ENCODE measurements around the gene TNS3. TPM values are rescaled to one million over a fixed set of nuclear protein-coding genes. Genes with fewer than 3 reads are reported as not detected.

Gene TNS3
- total and polyA plus RNA-seq, 2 donors (not counting 1 experiment from before 2014, with no cell fraction given) = 11.4 to 77.5 TPM

DNA sequence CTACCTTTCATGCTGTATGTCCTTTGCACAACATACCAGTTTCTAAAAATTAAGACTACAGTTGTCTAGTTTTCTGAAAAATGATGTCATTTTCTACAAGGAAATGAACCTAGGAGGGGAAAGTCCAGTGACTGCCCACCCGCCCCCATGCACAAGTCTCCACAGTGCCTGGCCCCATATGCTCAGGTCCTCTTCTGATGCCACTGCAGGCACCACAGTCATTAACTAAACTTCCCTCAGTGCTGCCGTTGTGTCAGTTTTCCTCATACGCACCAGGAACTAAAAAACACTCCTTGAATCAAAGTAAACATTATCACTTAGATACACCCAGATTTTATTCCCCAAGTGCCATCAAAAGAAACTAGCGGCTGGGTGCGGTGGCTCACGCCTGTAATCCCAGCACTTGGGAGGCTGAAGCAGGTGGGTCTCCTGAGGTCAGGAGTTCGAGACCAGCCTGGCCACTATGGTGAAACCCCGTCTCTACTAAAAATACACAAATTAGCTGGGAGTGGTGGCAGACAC lies 6.9 kb upstream of the TNS3 start:
- H3K27ac ChIP-seq (ENCODE audit: low read length in 2 of 2) = no peak overlapping the region
- peaks cover 0 to 4% (median 0%) of the 10 kb centered on the region in 3 donors for H3K9me3 ChIP-seq (ENCODE audit: control extremely low read depth in 1 of 3, control insufficient read depth in 2 of 3, insufficient read depth in 1 of 3, low read length in 2 of 3)
- Mint-ChIP-seq H3K4me1 (peaks cover 27% of the 10 kb centered on the region), H3K4me3 (no peak overlapping the region), H3K27me3 (no peaks in the 10 kb centered on the region), H3K9me3 (ENCODE audit: insufficient read depth) (peaks cover 4% of the 10 kb centered on the region), H3K27ac (no peak overlapping the region)
- 87% methylated on average over 7 of the region's 8 CpGs for WGBS (ENCODE audit: insufficient coverage)
- H3K4me3 ChIP-seq (ENCODE audit: control extremely low read depth in 1 of 5, extremely low read depth in 1 of 5, insufficient read depth in 1 of 5, low read depth in 2 of 5, low read length in 4 of 5) = no peak overlapping the region
- peaks cover 6% of the 10 kb centered on the region for H3K79me2 ChIP-seq (ENCODE audit: control insufficient read depth, insufficient read depth, low read length)
- ATAC-seq (ENCODE audit: low read depth) (no peak), DNase-seq (no peak)
- POLR2A ChIA-PET = interaction anchor here (0.6 to 0.7 kb wide), 2 partner anchors 13 to 155 kb away, joined by 3 to 10 read pairs; no protein-coding TSS in a partner anchor
- no peak overlapping the region for H3K4me2 ChIP-seq (replicated peaks; ENCODE audit: low read depth, low read length, poor library complexity, severe bottlenecking)
- H2AFZ ChIP-seq (ENCODE audit: insufficient read depth, low read depth, low read length, poor library complexity, severe bottlenecking) = no peak overlapping the region
- H3K4me1 ChIP-seq (ENCODE audit: control insufficient read depth in 2 of 2, insufficient read depth in 2 of 2, low read length in 2 of 2) = peaks cover 5 to 10% of the 10 kb centered on the region in 2 donors
- TF ChIP-seq EZH2 (IDR thresholded peaks at IDR 0.05; ENCODE audit: borderline replicate concordance, insufficient read depth, low read depth, low read length, poor library complexity, severe bottlenecking) = no peak
- H3K36me3 ChIP-seq (replicated peaks in 1 of 2; ENCODE audit: control extremely low read depth in 1 of 2, control insufficient read depth in 1 of 2, extremely low read depth in 1 of 2, insufficient read depth in 2 of 2, low read length in 1 of 2) = no peaks in the 10 kb centered on the region
- H3K27me3 ChIP-seq (replicated peaks in 1 of 4; ENCODE audit: control extremely low read depth in 1 of 4, control insufficient read depth in 3 of 4, insufficient read depth in 4 of 4, low read length in 3 of 4) = no peaks in the 10 kb centered on the region
- intact Hi-C loops (cut with micrococcal nuclease) = no loop called here
- no peaks in the 10 kb centered on the region for H4K20me1 ChIP-seq (ENCODE audit: control insufficient read depth, insufficient read depth, low read length, poor library complexity, severe bottlenecking)
- CTCF ChIA-PET = no interaction called here
- H3K9ac ChIP-seq (ENCODE audit: low read length) = no peak overlapping the region

DNA sequence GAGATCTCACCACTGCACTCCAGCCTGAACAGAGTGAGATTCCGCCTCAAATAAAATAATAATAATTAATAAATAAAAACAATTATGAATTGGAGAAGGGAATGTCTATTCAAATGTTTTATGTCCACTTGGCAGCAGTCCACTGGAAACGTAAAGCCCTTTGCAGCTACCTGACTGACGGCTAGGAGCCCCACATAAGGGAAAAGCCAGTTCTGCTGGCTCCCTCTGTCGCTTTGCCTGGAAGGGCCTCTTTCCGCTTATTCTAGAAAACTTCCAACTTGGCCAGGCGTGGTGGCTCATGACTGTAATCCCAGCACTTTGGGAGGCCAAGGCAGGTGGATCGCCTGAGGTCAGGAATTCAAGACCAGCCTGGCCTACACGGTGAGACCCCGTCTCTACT lies 6.1 kb upstream of the TNS3 start:
- Histone ChIP-seq H3K4me1 (ENCODE audit: control insufficient read depth in 2 of 2, insufficient read depth in 2 of 2, low read length in 2 of 2) (peaks cover 5 to 12% of the 10 kb centered on the region in 2 donors), H3K27ac (ENCODE audit: low read length in 2 of 2) (no peak overlapping the region), H4K20me1 (ENCODE audit: control insufficient read depth, insufficient read depth, low read length, poor library complexity, severe bottlenecking) (no peaks in the 10 kb centered on the region), H3K36me3 (replicated peaks in 1 of 2; ENCODE audit: control extremely low read depth in 1 of 2, control insufficient read depth in 1 of 2, extremely low read depth in 1 of 2, insufficient read depth in 2 of 2, low read length in 1 of 2) (no peaks in the 10 kb centered on the region), H3K27me3 (replicated peaks in 1 of 4; ENCODE audit: control extremely low read depth in 1 of 4, control insufficient read depth in 3 of 4, insufficient read depth in 4 of 4, low read length in 3 of 4) (peaks cover 0 to 1% (median 0%) of the 10 kb centered on the region in 4 experiments), H3K9ac (ENCODE audit: low read length) (no peak overlapping the region), H3K4me3 (ENCODE audit: control extremely low read depth in 1 of 5, extremely low read depth in 1 of 5, insufficient read depth in 1 of 5, low read depth in 2 of 5, low read length in 4 of 5) (no peak overlapping the region), H3K4me2 (replicated peaks; ENCODE audit: low read depth, low read length, poor library complexity, severe bottlenecking) (no peak overlapping the region), H2AFZ (ENCODE audit: insufficient read depth, low read depth, low read length, poor library complexity, severe bottlenecking) (no peak overlapping the region), H3K79me2 (ENCODE audit: control insufficient read depth, insufficient read depth, low read length) (peaks cover 14% of the 10 kb centered on the region), H3K9me3 (ENCODE audit: control extremely low read depth in 1 of 3, control insufficient read depth in 2 of 3, insufficient read depth in 1 of 3, low read length in 2 of 3) (peaks cover 0 to 4% (median 0%) of the 10 kb centered on the region in 3 donors)
- WGBS (ENCODE audit: insufficient coverage) = 95% methylated on average over 5 of the region's 9 CpGs
- no peak for TF ChIP-seq EZH2 (IDR thresholded peaks at IDR 0.05; ENCODE audit: borderline replicate concordance, insufficient read depth, low read depth, low read length, poor library complexity, severe bottlenecking)
- TF ChIP-seq, protein P1, sequence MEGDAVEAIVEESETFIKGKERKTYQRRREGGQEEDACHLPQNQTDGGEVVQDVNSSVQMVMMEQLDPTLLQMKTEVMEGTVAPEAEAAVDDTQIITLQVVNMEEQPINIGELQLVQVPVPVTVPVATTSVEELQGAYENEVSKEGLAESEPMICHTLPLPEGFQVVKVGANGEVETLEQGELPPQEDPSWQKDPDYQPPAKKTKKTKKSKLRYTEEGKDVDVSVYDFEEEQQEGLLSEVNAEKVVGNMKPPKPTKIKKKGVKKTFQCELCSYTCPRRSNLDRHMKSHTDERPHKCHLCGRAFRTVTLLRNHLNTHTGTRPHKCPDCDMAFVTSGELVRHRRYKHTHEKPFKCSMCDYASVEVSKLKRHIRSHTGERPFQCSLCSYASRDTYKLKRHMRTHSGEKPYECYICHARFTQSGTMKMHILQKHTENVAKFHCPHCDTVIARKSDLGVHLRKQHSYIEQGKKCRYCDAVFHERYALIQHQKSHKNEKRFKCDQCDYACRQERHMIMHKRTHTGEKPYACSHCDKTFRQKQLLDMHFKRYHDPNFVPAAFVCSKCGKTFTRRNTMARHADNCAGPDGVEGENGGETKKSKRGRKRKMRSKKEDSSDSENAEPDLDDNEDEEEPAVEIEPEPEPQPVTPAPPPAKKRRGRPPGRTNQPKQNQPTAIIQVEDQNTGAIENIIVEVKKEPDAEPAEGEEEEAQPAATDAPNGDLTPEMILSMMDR (IDR thresholded peaks at IDR 0.05) = no peak
- ATAC-seq (ENCODE audit: low read depth) (no peak), DNase-seq (no peak)
- H3K4me3 Mint-ChIP-seq = no peak overlapping the region
- intact Hi-C loops (cut with micrococcal nuclease) = no loop called here
- H3K4me1 Mint-ChIP-seq = peaks cover 30% of the 10 kb centered on the region
- H3K9me3 Mint-ChIP-seq (ENCODE audit: insufficient read depth) = peaks cover 4% of the 10 kb centered on the region
- no peaks in the 10 kb centered on the region for H3K27me3 Mint-ChIP-seq
- H3K27ac Mint-ChIP-seq = no peak overlapping the region
- CTCF ChIA-PET = interaction anchor here (1.6 kb wide), 1 partner anchor 8 kb away, joined by 4 read pairs; no protein-coding TSS in a partner anchor
- POLR2A ChIA-PET = no interaction called here

Data from B cell (primary cell).